SK-N-DZ (cell line): ENCODE results near the gene CEACAM18. TPM values are rescaled to one million over a fixed set of nuclear protein-coding genes. Genes with fewer than 3 reads are reported as not detected.
"Not testable (repeated sequence)": the region's sequence is repeated elsewhere in the genome, so short reads cannot be mapped to it uniquely, and the experiment has no call there.

ENCODE experiments used
- DNase-seq: peaks from one replicate; pipeline ENCODE4 v3.0.0-alpha.2; 2015; ENCODE audit warnings: low spot score
- polyA plus RNA-seq, 2 experiments: library from polyadenylated mRNA; depleted of rRNA; stranded (reverse); fragments of >200 nt; gene quantifications; 2 replicates each; pipeline ENCODE4 v1.2.3, GENCODE V29; 2014

The CEACAM18 gene
- not detected in 2 replicates for polyA plus RNA-seq (2014; cell fraction: cytosol; rRNA removed)
- polyA plus RNA-seq (2014; cell fraction: nucleus; rRNA removed), result not detected in 2 replicates

DNA sequence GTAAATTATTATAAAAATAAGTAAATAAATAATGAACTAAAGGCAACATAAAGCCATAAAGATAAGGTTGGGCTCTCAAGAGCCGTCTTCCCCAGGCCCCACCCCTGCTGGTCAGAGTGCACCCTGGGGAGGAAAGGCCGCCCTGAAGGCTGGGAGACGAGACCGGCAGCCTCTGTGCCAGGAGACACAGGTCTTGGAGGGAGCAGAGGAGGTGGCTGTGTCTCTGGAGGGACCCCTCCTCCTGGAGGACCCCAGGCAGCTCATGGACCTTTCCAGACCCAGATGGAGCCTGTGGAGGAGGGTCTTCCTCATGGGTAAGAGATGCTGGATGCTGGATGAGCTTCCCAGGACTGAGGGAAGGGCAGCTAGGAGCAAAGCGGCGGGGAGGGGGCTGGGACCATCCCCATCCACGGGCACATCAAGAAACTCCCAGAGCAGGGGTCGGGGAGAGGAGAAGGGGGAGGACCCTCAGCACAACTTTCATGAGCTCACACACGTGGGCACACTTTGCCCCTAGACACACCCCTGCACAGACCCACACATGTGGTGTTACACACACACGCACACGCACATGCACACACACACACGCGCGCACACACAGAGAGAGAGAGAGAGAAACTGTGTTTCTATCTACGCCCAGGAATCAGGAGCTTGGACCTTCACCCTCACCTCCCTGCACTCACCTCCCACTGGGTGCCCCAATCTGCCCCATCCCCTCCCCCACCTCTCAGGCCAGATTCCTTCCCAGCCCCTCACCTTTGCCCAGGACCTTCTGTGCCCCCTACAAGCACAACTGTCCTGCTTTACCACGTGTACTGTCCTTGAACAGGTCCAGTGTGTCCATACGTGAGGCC lies at the start of gene CEACAM18:
Gene CEACAM18, plus strand, starts transcription at position 159 of the 854 bp plus-strand sequence.
- DNase-seq, result no peak

DNA sequence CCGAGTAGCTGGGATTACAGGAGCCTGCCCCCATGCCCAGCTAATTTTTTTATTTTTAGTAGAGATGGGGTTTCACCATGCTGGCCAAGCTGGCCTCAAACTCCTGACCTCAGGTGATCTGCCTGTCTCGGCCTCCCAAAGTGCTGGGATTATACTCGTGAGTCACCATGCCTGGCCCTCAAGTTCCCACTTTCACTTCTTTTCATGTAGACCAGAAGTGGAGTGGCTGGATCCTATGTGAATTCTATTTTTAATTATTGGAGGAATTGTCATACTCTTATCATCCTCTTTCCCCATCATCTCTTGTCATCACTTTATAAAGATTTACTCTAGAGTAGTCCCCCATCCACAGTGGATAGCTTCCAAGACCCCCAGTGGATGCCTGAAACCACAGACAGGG lies 48.1 kb upstream of the CEACAM18 start:
- no peak for DNase-seq

DNA sequence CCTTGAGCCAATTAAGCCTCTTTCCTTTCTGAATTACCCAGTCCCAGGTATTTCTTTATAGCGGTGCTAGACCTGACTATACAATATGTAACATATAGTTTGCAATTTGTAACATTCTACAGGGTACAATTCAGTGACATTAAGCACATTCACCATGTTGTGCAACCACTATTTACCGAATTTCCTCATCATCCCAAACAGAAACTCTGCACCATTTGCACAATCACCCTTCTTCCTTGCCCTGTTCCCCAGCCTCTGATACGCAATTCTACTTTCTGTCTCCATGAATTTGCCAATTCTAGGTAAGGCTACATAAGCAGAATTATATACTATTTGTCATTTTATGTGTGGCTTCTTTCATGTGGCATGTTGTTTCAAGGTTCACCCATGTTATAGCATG lies 47.2 kb upstream of the CEACAM18 start:
- no peak for DNase-seq

DNA sequence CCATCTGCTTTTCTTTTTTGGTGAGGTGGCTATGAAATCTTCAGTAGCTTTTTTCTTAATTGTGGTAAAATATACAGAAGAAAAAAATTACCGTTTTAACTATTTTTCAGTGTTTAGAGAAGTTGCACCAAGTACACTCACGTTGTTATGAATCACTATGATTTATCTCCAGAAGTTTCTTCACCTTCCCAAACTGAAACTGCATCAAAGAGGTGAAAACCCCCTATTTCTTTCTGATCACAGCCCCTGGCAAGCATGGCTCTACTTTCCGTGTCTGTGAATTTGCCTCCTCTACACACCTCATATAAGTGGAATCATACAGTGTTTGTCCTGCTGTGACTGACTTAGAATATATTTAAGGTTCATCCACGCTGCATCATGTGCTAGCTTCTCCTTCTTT lies 45.3 kb upstream of the CEACAM18 start:
- no peak for DNase-seq

GRCh38 chr19:51434456-51434855 lies 43.9 kb upstream of the CEACAM18 start:
- no peak for DNase-seq

DNA sequence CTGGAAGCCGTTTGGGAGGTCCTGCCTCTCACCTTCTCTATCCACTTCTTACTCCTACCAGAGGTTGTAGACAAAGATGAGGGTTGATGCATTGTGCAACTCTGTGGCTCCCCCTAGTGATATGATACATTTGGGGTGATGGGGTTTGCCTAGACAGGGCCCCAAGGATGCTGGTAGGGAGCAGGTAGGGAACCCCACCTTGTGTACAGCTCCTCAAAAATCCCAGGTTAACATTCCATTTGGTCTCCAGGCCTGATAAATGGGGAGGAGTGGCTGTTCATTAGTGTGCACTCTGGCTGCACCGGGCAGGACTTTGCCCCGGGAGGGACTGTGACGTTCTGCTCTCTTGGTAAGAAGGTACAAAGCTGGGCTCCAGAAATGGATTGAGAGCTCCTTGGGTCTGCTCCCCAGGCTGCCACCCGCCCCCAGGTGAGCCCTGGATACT lies 39.3 kb upstream of the CEACAM18 start:
- DNase-seq, result no peak

- no peak for DNase-seq
Measured at GRCh38 chr19:51440052-51440451, 38.3 kb upstream of the CEACAM18 start.

- no peak for DNase-seq
Measured at GRCh38 chr19:51440846-51441409, 37.4 kb upstream of the CEACAM18 start.

- DNase-seq, result no peak
Measured at GRCh38 chr19:51441410-51442390, 36.6 kb upstream of the CEACAM18 start.

GRCh38 chr19:51447510-51447909 lies 30.8 kb upstream of the CEACAM18 start:
- DNase-seq, result not testable (repeated sequence)

- no peak for DNase-seq
Measured at GRCh38 chr19:51448011-51448410, 30.3 kb upstream of the CEACAM18 start.

- DNase-seq, result no peak
Measured at GRCh38 chr19:51448411-51449016, 29.8 kb upstream of the CEACAM18 start.

DNA sequence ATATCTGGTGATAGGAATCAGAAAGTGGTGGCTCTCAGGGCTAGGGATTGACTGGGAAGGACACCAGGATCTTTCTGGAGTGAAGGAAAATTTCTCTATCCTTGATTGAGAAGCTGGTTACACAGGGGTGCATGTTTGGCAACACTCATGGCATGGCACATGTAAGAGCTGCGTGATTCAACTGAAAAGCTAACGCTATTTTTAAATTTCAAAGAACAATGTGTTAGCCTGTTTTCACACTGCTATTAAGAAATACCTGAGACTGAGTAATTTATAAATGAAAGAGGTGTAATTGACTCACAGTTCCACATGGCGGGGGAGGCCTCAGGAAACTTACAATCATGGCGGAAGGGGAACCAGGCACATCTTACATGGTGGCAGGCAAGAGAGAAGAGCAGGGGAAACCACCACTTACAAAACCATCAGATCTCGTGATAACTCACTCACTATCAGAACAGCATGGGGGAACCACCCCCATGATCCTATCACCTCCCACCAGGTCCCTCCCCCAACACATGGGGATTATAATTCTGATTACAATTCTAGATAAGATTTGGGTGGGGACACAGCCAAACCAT lies 27.5 kb upstream of the CEACAM18 start:
- DNase-seq, result no peak

DNA sequence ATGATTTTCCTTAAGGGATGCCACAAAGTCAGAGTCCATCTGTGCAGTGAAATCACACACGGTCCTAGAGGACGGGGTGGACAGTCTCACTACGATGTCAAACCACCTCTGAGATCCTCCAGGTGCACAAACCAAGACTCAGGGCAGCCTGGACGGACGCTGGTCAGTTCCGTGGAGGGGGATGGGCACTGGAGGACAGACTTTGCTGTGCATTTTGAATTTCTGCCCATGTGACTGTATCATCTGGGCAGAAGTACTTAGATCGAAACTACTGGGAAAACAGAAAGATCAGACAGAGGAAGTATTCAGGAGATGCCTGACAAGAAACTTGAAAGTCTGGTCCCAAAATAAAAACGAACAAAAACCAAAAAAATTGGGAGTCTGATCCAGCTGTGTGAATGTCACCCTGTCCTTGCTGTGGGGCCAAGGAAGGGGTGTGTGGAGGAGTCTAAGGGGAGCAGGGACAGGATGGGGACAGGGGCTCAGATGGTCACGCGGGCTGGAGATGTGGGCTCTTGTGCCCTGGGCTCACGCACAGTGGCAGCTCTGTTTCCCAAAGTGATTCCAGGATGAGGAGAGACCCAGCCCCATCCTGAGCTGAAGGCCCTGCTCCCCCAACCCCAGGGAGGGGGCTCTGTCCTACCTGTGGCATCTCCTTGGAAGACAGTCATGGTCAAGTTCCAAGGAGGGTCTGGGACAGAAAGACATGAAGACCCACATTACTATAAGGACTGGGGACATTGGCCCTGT lies 21.6 kb upstream of the CEACAM18 start:
- no peak for DNase-seq

DNA sequence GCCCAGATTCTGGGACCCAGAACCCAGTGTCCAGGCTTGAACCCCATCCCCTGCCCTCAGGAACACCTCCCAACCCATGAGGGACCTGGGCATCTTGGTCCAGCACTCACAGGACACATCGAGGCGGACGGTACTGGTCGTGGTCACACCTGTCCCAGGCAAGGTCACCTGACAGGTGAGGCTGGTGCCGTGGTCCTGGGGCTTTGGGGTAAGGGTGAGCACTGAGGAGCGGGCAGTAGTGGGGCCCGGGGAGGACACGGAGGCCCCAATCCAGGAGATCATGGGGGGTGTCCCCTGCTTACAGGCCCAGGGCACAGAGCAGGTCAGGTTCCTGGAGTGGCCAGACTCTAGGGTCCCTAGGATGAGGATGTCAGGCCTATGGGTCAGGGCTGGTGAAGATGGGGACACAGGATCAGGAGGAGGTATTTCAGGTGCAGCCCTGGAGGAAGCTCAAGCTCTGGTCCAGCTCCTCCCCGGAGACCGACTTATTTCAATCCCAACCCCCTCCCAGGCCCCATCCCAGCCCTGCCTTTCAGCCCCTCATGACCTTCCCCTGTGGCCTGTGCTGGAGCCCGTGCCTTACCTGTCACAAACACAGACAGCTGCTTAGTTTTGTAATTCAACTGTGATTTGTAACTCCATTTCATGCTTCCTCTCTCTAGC lies 20.9 kb upstream of the CEACAM18 start:
- DNase-seq, result no peak

- no peak for DNase-seq
Measured at GRCh38 chr19:51458051-51458645, 20.2 kb upstream of the CEACAM18 start, which contains the start of gene SIGLEC8. Gene SIGLEC8 (minus strand): TSS chr19:51458454. CDS start chr19:51458387, 67 bp downstream.

DNA sequence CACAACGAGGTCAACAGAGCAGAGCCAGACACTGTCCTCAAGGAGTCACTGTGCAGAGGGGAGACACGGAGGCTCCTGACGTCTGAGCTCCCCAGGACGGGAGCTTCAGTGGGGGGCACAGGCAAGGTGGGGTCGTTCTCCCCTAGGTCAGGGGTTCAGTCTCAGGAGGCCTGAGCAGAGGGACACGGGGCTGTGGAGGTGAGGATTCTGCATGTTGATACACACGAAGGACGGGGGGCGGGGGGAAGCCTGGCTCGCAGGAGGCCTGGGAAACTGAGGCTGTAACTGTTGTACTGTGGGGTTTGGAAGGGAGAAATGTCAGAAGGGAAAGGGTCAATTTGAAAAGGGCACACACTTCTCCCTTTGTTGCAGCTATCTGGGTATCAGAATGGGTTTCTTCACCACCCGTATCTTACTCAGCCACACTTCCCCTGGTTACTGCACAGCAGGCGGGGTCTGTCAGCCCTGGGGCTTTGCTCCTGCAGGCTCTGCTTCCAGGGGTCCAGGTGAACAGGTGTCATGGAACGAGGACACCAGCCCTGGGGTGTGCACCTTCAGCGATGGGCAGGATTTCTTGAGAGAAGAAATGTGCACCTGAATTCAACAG lies 19.3 kb upstream of the CEACAM18 start:
- no peak for DNase-seq

DNA sequence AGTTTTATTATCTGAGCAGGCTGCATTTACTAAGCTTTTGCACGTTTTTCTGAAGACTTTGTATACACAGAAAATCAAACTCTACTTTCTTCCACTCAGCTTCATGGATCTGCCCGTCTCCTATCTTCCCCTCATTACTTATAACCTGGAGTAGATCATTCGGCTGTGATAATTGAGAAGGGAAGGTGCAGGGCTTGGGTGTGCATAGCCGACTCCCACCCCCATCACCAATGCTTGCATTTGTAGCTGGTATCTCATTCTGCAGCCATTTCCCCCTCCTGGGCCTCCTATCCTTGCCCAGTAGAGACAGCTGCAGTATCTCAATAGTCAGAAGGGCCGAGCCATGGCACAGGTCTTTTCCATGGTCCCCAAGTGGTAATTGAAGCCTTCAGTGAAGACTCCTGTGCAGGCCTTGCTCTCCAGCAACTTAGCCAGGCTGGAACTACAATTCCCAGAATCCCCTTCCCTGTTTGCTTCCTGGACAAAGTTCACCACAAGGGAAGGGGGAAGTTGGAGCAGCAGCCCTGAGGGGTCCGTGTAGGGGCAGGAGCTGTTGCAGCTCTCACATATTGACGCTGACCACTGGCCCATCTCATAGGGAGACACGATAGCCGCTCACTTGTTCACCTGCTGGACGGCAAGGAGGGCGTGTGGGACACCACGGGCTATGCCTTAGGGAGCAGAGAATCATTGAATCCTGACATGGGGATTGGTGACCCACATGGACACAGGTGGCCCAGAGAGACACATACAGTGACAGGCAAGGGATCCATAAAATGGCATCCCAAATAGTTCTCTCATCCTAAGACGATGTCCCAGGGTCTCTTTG lies 18.0 kb upstream of the CEACAM18 start:
- DNase-seq, result peak; percentile 34
